C4-2B (cell line): ENCODE data around the gene LDLRAD3.

Experiments
- ZFX ChIP-seq: fragments of 450-650 bp; IDR thresholded peaks from 2 replicates; pipeline ENCODE4 v1.6.1; 2017
- TF ChIP-seq, protein P1 (sequence below): fragments of 450-650 bp; conservative IDR thresholded peaks from 2 replicates; pipeline ENCODE4 v1.5.1; 2017; ENCODE audit warnings: mild to moderate bottlenecking

DNA sequence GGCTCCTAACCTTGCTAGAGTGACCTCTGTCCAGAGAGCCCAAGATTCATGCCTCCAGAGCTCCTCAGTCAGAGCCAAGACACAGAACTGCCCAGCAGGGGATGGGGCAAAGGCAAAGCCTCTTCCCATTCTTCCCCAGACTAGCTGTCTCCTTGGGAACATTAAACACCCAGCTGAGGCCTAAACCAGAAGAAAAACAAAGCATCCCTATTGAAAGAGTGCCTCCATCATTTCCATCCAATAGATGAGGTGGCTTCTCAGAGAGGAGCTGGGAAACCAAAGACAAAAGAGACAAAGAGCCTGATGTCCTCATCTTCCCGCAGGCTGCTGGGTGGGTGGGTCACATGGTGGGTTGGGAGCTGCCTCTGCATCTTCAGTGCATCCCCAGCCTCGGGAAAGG, 308.0 kb downstream of the LDLRAD3 start:
- TF ChIP-seq, protein P1, sequence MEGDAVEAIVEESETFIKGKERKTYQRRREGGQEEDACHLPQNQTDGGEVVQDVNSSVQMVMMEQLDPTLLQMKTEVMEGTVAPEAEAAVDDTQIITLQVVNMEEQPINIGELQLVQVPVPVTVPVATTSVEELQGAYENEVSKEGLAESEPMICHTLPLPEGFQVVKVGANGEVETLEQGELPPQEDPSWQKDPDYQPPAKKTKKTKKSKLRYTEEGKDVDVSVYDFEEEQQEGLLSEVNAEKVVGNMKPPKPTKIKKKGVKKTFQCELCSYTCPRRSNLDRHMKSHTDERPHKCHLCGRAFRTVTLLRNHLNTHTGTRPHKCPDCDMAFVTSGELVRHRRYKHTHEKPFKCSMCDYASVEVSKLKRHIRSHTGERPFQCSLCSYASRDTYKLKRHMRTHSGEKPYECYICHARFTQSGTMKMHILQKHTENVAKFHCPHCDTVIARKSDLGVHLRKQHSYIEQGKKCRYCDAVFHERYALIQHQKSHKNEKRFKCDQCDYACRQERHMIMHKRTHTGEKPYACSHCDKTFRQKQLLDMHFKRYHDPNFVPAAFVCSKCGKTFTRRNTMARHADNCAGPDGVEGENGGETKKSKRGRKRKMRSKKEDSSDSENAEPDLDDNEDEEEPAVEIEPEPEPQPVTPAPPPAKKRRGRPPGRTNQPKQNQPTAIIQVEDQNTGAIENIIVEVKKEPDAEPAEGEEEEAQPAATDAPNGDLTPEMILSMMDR, result no peak
- TF ChIP-seq ZFX, result no peak
